Panc1 (cell line): ENCODE measurements around the gene ANKLE2. TPM values are rescaled to one million over a fixed set of nuclear protein-coding genes. Genes with fewer than 3 reads are reported as not detected.

Source experiments
- ATAC-seq: fragments of 200-7000 bp; cut with Tn5 transposase; 2 replicates; pipeline ENCODE4 v1.9.1; 2020; ENCODE audit warnings: mild to moderate bottlenecking, moderate library complexity
- BruUV-seq: library from RNA; stranded (reverse); fragments of 400-500 nt; replicated peaks from 2 replicates; lab custom pipeline; 2021; lab: Mats Ljungman, UMichigan
- CTCF ChIA-PET: fragments of 300-600 bp; sonication (Branson Sonifier 250); formaldehyde crosslinking; loops from one replicate; lab custom pipeline; 2022; ENCODE audit warnings: antibody characterized with exemption; lab: Charles Lee
- POLR2A ChIA-PET: fragments of 300-600 bp; sonication (Branson Sonifier 250); formaldehyde crosslinking; loops from one replicate; lab custom pipeline; 2022; ENCODE audit warnings: antibody characterized with exemption; lab: Charles Lee
- DNase-seq: peaks from one replicate; pipeline ENCODE4 v3.0.0-alpha.2; 2010; ENCODE audit warnings: low read depth, low spot score
- H3K27ac ChIP-seq: 2 replicates; pipeline ENCODE4 v1.5.1; 2011; ENCODE audit warnings: mild to moderate bottlenecking, low read length, inconsistent platforms
- H3K27me3 ChIP-seq: fragments of 200-500 bp; sonication (Bioruptor generic); 2 replicates; pipeline ENCODE4 v1.6.0; 2014; ENCODE audit warnings: low read length, inconsistent platforms; ENCODE audit not compliant: control insufficient read depth, insufficient read depth
- H3K36me3 ChIP-seq: fragments of 200-500 bp; sonication (Bioruptor generic); 2 replicates; pipeline ENCODE4 v1.5.1; 2014; ENCODE audit warnings: inconsistent platforms, mild to moderate bottlenecking, low read length, moderate library complexity; ENCODE audit not compliant: control insufficient read depth, insufficient read depth
- H3K4me1 ChIP-seq: 2 replicates; pipeline ENCODE4 v1.5.1; 2011; ENCODE audit warnings: inconsistent platforms, mild to moderate bottlenecking, low read length, moderate library complexity; ENCODE audit not compliant: control insufficient read depth, insufficient read depth
- H3K4me3 ChIP-seq, 2 experiments: 2 replicates each; pipeline ENCODE4 v1.5.1; 2011 to 2012; ENCODE audit warnings: low read depth in 2 of 2, low read length in 2 of 2, mild to moderate bottlenecking in 2 of 2, inconsistent platforms in 1 of 2, moderate library complexity in 1 of 2
- H3K9me3 ChIP-seq: fragments of 200-500 bp; sonication (Bioruptor generic); 2 replicates; pipeline ENCODE4 v1.5.1; 2014; ENCODE audit warnings: low read depth, mild to moderate bottlenecking, inconsistent platforms, low read length, moderate library complexity; ENCODE audit not compliant: control insufficient read depth, insufficient read depth
- CTCF ChIP-seq: fragments of 450-650 bp; IDR thresholded peaks from 2 replicates; pipeline ENCODE4 v1.5.1; 2017; ENCODE audit warnings: mild to moderate bottlenecking
- POLR2AphosphoS5 ChIP-seq: IDR thresholded peaks from 2 replicates; pipeline ENCODE4 v1.6.1; 2012; ENCODE audit warnings: mild to moderate bottlenecking, low read depth, low read length, moderate library complexity
- REST ChIP-seq, 2 experiments: IDR thresholded peaks; 2 replicates each; pipeline ENCODE4 v1.6.1; 2011 to 2012; ENCODE audit warnings: low read depth in 2 of 2, control low read depth in 1 of 2, low read length in 1 of 2, mild to moderate bottlenecking in 1 of 2, moderate library complexity in 1 of 2; ENCODE audit not compliant: insufficient read depth in 1 of 2
- SIN3A ChIP-seq: IDR thresholded peaks from 2 replicates; pipeline ENCODE4 v1.6.1; 2012; ENCODE audit warnings: low read depth, mild to moderate bottlenecking, low read length, moderate library complexity, borderline replicate concordance; ENCODE audit not compliant: insufficient read depth
- TCF7L2 ChIP-seq: IDR thresholded peaks from 2 replicates; pipeline ENCODE4 v1.6.1; 2011; ENCODE audit warnings: mild to moderate bottlenecking, low read depth, low read length, inconsistent platforms
- in situ Hi-C: cut with HindIII; loops from 2 replicates; pipeline ENCODE4 v1.10.0; 2016; ENCODE audit warnings: low sequenced_read_pairs, low pct_unique_long_range_greater_than_20kb
- intact Hi-C: fragments of 100-400 bp; cut with micrococcal nuclease; formaldehyde crosslinking; loops from one replicate; pipeline ENCODE4 v1.10.0; 2022; ENCODE audit not compliant: unreplicated experiment
- total RNA-seq: library from RNA; stranded (reverse); gene quantifications from one replicate; pipeline ENCODE4 v1.2.1, GENCODE V29; 2021; ENCODE audit not compliant: unreplicated experiment

The ANKLE2 gene
- total RNA-seq, 1 experiment from 2014 or later: 88.7 TPM

GRCh38 chr12:132786192-132786591 lies 24.6 kb upstream of the ANKLE2 start:
- in situ Hi-C loops: no loop called here
- H3K27ac ChIP-seq: no peak overlapping the region
- no TSS peak for BruUV-seq
- TF ChIP-seq CTCF (no peak), TCF7L2 (no peak)
- H3K9me3 ChIP-seq: no peaks in the 10 kb centered on the region
- ChIA-PET POLR2A (no interaction called here), CTCF (no interaction called here)
- intact Hi-C loops: no loop called here
- DNase-seq (no peak), ATAC-seq (no peak)
- H3K36me3 ChIP-seq: peaks cover 5% of the 10 kb centered on the region; the same call in 1 of the 2 replicates
- H3K4me1 ChIP-seq: no peaks in the 10 kb centered on the region
- H3K27me3 ChIP-seq: no peaks in the 10 kb centered on the region
- H3K4me3 ChIP-seq: no peak overlapping the region

GRCh38 chr12:132784580-132784979 lies 22.9 kb upstream of the ANKLE2 start:
- Histone ChIP-seq H3K36me3 (peaks cover 8% of the 10 kb centered on the region; the same call in 1 of the 2 replicates), H3K9me3 (no peaks in the 10 kb centered on the region), H3K4me1 (no peaks in the 10 kb centered on the region), H3K4me3 (no peak overlapping the region), H3K27me3 (no peaks in the 10 kb centered on the region), H3K27ac (no peak overlapping the region)
- no TSS peak for BruUV-seq
- ChIA-PET CTCF (no interaction called here), POLR2A (no interaction called here)
- ATAC-seq (no peak), DNase-seq (no peak)
- intact Hi-C loops: no loop called here
- in situ Hi-C loops: no loop called here
- TF ChIP-seq CTCF (no peak), TCF7L2 (no peak), POLR2AphosphoS5 (no peak), REST (IDR thresholded peaks at IDR 0.05; ENCODE audit: insufficient read depth in 1 of 2, low read depth in 2 of 2, low read length in 1 of 2) (no peak), SIN3A (no peak)
